ENCODE results near the gene PDHX. TPM values are rescaled to one million over a fixed set of nuclear protein-coding genes. Genes with fewer than 3 reads are reported as not detected.

PDHX gene
- total and polyA plus RNA-seq, 2 of the 4 experiments (the other 2 are of a cell fraction): 19.8 to 26.7 TPM

GRCh38 chr11:35017528-35018342 is 101.3 kb downstream of the PDHX start (continued):
- TF ChIP-seq USF2 (IDR thresholded peaks at IDR 0.05; ENCODE audit: low read depth, low read length): no peak

- Histone ChIP-seq H3K36me3 (ENCODE audit: control insufficient read depth, insufficient read depth, low read length) (no peaks in the 10 kb centered on the region), H4K91ac (ENCODE audit: insufficient read depth, low read depth, low read length) (no peak overlapping the region), H3K4me3 (ENCODE audit: insufficient read depth, low read depth, low read length) (no peak overlapping the region), H4K5ac (ENCODE audit: low read depth, low read length) (no peak overlapping the region), H3K9me3 (ENCODE audit: control insufficient read depth, insufficient read depth, low read length) (no peaks in the 10 kb centered on the region), H3K9me1 (ENCODE audit: insufficient read depth, low read length) (0 out of 2 replicates have a peak, but pooled peaks cover 4% of the 10 kb centered on the region), H3K23ac (ENCODE audit: low read depth, low read length) (no peak overlapping the region), H2AFZ (replicated peaks; ENCODE audit: low read length, poor library complexity) (peak overlapping the region; percentile 23), H2BK5ac (ENCODE audit: low read depth, low read length, poor library complexity, severe bottlenecking) (no peak overlapping the region), H3K4me1 (ENCODE audit: control insufficient read depth, insufficient read depth, low read length) (peaks cover 3% of the 10 kb centered on the region), H2AK5ac (ENCODE audit: low read depth, low read length) (peak overlapping the region; percentile 24; the same call in 1 of the 2 replicates), H3K9ac (ENCODE audit: low read depth, low read length) (no peak overlapping the region), H3K27me3 (ENCODE audit: control insufficient read depth, insufficient read depth, low read length) (no peaks in the 10 kb centered on the region), H3K79me1 (ENCODE audit: low read depth in 1 of 2, low read length in 2 of 2) (peaks cover 0 to 4% of the 10 kb centered on the region in 2 experiments; a peak in 1 of 4 replicates), H2AK9ac (replicated peaks; ENCODE audit: low read depth, low read length, poor library complexity) (no peak overlapping the region), H3K56ac (ENCODE audit: extremely low read depth, insufficient read depth, low read length) (no peak overlapping the region), H2BK120ac (ENCODE audit: low read depth, low read length) (no peak overlapping the region), H3K14ac (replicated peaks; ENCODE audit: low read depth, low read length) (no peak overlapping the region), H3K27ac (ENCODE audit: insufficient read depth, low read length) (no peak overlapping the region), H4K20me1 (ENCODE audit: insufficient read depth, low read length) (no peaks in the 10 kb centered on the region), H3K4ac (ENCODE audit: low read depth, low read length) (no peak overlapping the region), H4K8ac (ENCODE audit: low read depth in 2 of 2, low read length in 2 of 2) (no peak overlapping the region), H2BK15ac (ENCODE audit: low read depth, low read length) (no peak overlapping the region), H3K4me2 (ENCODE audit: low read depth, low read length) (no peak overlapping the region), H3K18ac (ENCODE audit: low read depth, low read length) (no peak overlapping the region), H2BK20ac (ENCODE audit: low read depth, low read length) (no peak overlapping the region)
- dilution Hi-C loops (cut with HindIII; ENCODE audit: low sequenced_read_pairs, unreplicated experiment) (no loop called here), in situ Hi-C loops (cut with MboI; ENCODE audit: low sequenced_read_pairs) (no loop called here), intact Hi-C loops (cut with micrococcal nuclease) (no loop called here)
- WGBS, 2 experiments (ENCODE audit: extremely low coverage in 2 of 2, insufficient read length in 1 of 2): 90% methylated on average over 8 of the region's 8 CpGs; no CpG with 5 or more reads in 1 of the 2 experiments
- ChIA-PET CTCF (interaction anchor here (0.6 kb wide), 1 partner anchor 368 kb away, joined by 6 read pairs; no protein-coding TSS in a partner anchor), POLR2A (ENCODE audit: unreplicated experiment) (no interaction called here)
- ATAC-seq (ENCODE audit: low read depth) (no peak), DNase-seq (no peak)
- no TSS peak for BruUV-seq (replicated peaks)
- TF ChIP-seq RCOR1 (IDR thresholded peaks at IDR 0.05; ENCODE audit: insufficient replicate concordance, low read length): no peak
- no peak for TF ChIP-seq CEBPB (IDR thresholded peaks at IDR 0.05; ENCODE audit: low read depth, low read length)
- no peak for TF ChIP-seq USF2 (IDR thresholded peaks at IDR 0.05; ENCODE audit: low read depth, low read length)
- no peak for TF ChIP-seq SMC3 (IDR thresholded peaks at IDR 0.05; ENCODE audit: low read depth, low read length)
- no peak for TF ChIP-seq CHD1 (IDR thresholded peaks at IDR 0.05; ENCODE audit: low read depth, low read length)
- TF ChIP-seq MXI1 (IDR thresholded peaks at IDR 0.05; ENCODE audit: borderline replicate concordance, low read depth, low read length): no peak
- no peak for TF ChIP-seq NFE2L2 (IDR thresholded peaks at IDR 0.05; ENCODE audit: low read depth, low read length)
- TF ChIP-seq RFX5 (IDR thresholded peaks at IDR 0.05; ENCODE audit: low read depth, low read length): no peak
- TF ChIP-seq POLR2A (IDR thresholded peaks at IDR 0.05; ENCODE audit: low read depth, low read length): no peak
- no peak for TF ChIP-seq FOS (IDR thresholded peaks at IDR 0.05; ENCODE audit: low read depth, low read length)
- TF ChIP-seq MAZ (IDR thresholded peaks at IDR 0.05; ENCODE audit: borderline replicate concordance, low read depth, low read length): no peak
These were observed 105.2 kb downstream of the PDHX start for GRCh38 chr11:35021589-35021988.
